Measurements from ENCODE around the gene DNA2.

DNA sequence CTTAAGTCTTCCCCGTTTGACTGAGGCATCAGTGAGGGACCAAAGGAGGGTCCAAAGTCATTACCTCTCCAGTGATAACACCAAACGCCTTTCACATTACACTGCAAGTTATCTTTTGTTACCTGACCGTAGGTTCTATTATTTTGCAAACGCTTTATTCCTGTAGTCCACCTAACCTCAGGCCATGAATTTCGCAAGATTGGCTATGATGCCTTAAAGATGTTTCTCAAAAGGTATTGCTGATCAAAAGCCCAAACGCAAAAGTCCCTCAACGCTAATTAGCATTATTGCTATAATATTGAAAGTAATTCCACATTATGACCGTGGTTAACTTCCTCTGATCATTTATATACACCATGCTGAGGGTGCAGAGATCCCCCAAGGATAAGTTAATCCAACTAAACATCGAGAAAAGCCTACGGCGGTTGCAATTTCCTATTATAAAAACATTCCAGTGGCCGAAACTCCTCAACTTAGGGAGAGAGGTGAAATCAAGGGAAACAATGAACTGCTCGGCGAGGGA, 649 bp downstream of the DNA2 start:
- TF ChIP-seq, protein P1, sequence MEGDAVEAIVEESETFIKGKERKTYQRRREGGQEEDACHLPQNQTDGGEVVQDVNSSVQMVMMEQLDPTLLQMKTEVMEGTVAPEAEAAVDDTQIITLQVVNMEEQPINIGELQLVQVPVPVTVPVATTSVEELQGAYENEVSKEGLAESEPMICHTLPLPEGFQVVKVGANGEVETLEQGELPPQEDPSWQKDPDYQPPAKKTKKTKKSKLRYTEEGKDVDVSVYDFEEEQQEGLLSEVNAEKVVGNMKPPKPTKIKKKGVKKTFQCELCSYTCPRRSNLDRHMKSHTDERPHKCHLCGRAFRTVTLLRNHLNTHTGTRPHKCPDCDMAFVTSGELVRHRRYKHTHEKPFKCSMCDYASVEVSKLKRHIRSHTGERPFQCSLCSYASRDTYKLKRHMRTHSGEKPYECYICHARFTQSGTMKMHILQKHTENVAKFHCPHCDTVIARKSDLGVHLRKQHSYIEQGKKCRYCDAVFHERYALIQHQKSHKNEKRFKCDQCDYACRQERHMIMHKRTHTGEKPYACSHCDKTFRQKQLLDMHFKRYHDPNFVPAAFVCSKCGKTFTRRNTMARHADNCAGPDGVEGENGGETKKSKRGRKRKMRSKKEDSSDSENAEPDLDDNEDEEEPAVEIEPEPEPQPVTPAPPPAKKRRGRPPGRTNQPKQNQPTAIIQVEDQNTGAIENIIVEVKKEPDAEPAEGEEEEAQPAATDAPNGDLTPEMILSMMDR (IDR thresholded peaks at IDR 0.05) = no peak
- no peak for TF ChIP-seq SMC3 (IDR thresholded peaks at IDR 0.05; ENCODE audit: low read depth, low read length)
